Adrenal gland (tissue), 12 donors: ENCODE results near the gene SPAAR. TPM values are rescaled to one million over a fixed set of nuclear protein-coding genes. Genes with fewer than 3 reads are reported as not detected.

ENCODE experiments used
- DNase-seq, 7 donors: peaks; one replicate each; pipeline ENCODE4 v3.0.0-alpha.2; 2019 to 2020
- H3K27ac ChIP-seq, 5 donors: fragments of 200-600 bp; sonication (generic) in 4 of 5; 1 replicate in 3 of 5; 2 replicates in 2 of 5; pipeline versions ENCODE4 v1.5.1 to v1.8.0; 2016 to 2020; ENCODE audit warnings: mild to moderate bottlenecking in 1 of 5
- H3K27me3 ChIP-seq: fragments of 200-600 bp; 2 replicates; pipeline ENCODE4 v1.8.0; 2021
- H3K36me3 ChIP-seq, 2 donors: fragments of 200-600 bp; replicated peaks in 1 of 2; 1 replicate in 1 of 2; 2 replicates in 1 of 2; pipeline versions ENCODE4 v1.5.1 to v1.8.0; 2018 to 2022
- H3K4me1 ChIP-seq, 2 donors: fragments of 200-600 bp; replicated peaks in 1 of 2; 1 replicate in 1 of 2; 2 replicates in 1 of 2; pipeline versions ENCODE4 v1.5.1 to v1.8.0; 2018 to 2021
- H3K4me3 ChIP-seq, 4 donors: fragments of 200-600 bp; sonication (generic) in 3 of 4; one replicate each; pipeline ENCODE4 v1.5.1; 2016 to 2018
- H3K9me3 ChIP-seq, 3 donors: fragments of 200-600 bp; sonication (generic) in 1 of 3; replicated peaks in 1 of 3; 1 replicate in 2 of 3; 2 replicates in 1 of 3; pipeline versions ENCODE4 v1.5.1 to v1.8.0; 2016 to 2021
- CTCF ChIP-seq, 6 experiments: fragments of 450-650 bp in 4 of 6; fragments of 200-600 bp in 2 of 6; sonication (generic) in 1 of 6; IDR thresholded peaks; 1 replicate in 5 of 6; 2 replicates in 1 of 6; pipeline versions ENCODE4 v1.5.1 to v1.8.0; 2016 to 2021; ENCODE audit warnings: antibody characterized with exemption in 6 of 6, mild to moderate bottlenecking in 2 of 6, moderate library complexity in 1 of 6
- POLR2A ChIP-seq, 2 donors: fragments of 450-650 bp; IDR thresholded peaks; one replicate each; pipeline ENCODE4 v1.6.1; 2017; ENCODE audit warnings: antibody characterized with exemption in 2 of 2, mild to moderate bottlenecking in 2 of 2, moderate library complexity in 1 of 2
- WGBS, 4 donors: extraction: QIAGEN DNeasy Blood & Tissue Kit in 2 of 4; methylation state at CpG; one replicate each; pipeline versions ENCODE4 v1.1.5 to v1.1.7; 2013 to 2017; 5-methylcytosine and 5-hydroxymethylcytosine counted together
- intact Hi-C, 2 donors: fragments of 100-400 bp; cut with DNase I; formaldehyde crosslinking; loops; one replicate each; pipeline versions ENCODE4 v1.14.1 to v1.15.0; 2022 to 2023
- polyA plus RNA-seq, 3 donors: library from polyadenylated mRNA; stranded (reverse); fragments of 200-250 nt in 2 of 3; fragments of 350-450 nt in 1 of 3; fragmentation: Illumina TruSeq in 1 of 3; extraction: RNeasy Lipid Tissue Mini Kit (QIAGEN cat#74804) in 1 of 3; gene quantifications; one replicate each; pipeline ENCODE4 v1.2.3, GENCODE V29; 2013 to 2014
- total RNA-seq, 9 donors: library from RNA; depleted of rRNA in 4 of 9; stranded (reverse); fragments of >200 nt in 4 of 9; fragments of 120-200 nt in 1 of 9; fragmentation: NEBNext Ultra II Directional in 1 of 9; extraction: Animal tissue kit (Norgen Biotek cat#: 25700) in 1 of 9; gene quantifications; one replicate each; pipeline versions ENCODE4 v1.1.0 to v1.2.4, GENCODE V29; 2013 to 2023
- donor health status: healthy with polysubstance abuse.
- donor health status: Bipolar disorder and iron deficiency.
- donor health status: DM: yes; HTN: yes; CAD: no.
- donor health status: DM: no; HTN: no; CAD: no.
- donor health status: DM: no; HTN: no; CAD: no.
- donor health status: DM: yes; HTN: yes; CAD: no.

Gene SPAAR
- total and polyA plus RNA-seq, 12 donors, result 0.54 to 3.6 (median 2.3) TPM

GRCh38 chr9:35904338-35904737, 5.0 kb upstream of the SPAAR start:
- 77 to 80% (median 77%) methylated on average over 8 of the region's 8 CpGs for WGBS, 4 donors
- Histone ChIP-seq H3K27me3 (peaks cover 8% of the 10 kb centered on the region), H3K36me3 (no peaks in the 10 kb centered on the region), H3K4me3 (no peak overlapping the region), H3K4me1 (peaks cover 29 to 43% of the 10 kb centered on the region in 2 donors), H3K27ac (peak overlapping the region in 1 of 5 donors; percentile 18), H3K9me3 (no peaks in the 10 kb centered on the region)
- no peak for DNase-seq
- intact Hi-C loops, result no loop called here
- TF ChIP-seq CTCF (IDR thresholded peaks at IDR 0.05), result no peak
- TF ChIP-seq POLR2A (IDR thresholded peaks at IDR 0.05), result no peak

GRCh38 chr9:35905051-35905781, 4.1 kb upstream of the SPAAR start:
- no peaks in the 10 kb centered on the region for H3K27me3 ChIP-seq
- no peak overlapping the region for H3K4me3 ChIP-seq
- no peaks in the 10 kb centered on the region for H3K36me3 ChIP-seq
- DNase-seq, result peak in 1 of 7 donors; percentile 29
- intact Hi-C loops, result loop anchor here in 1 of 2 donors (5.0 kb wide), 1 partner anchor 42 kb away; no protein-coding TSS in a partner anchor
- H3K4me1 ChIP-seq, result peaks cover 29 to 49% of the 10 kb centered on the region in 2 donors
- H3K9me3 ChIP-seq, result no peaks in the 10 kb centered on the region
- TF ChIP-seq CTCF (IDR thresholded peaks at IDR 0.05) (no peak), POLR2A (IDR thresholded peaks at IDR 0.05) (no peak)
- WGBS, 4 donors, result 42 to 86% (median 72%) methylated on average over 4 to 8 of the region's 8 CpGs
- H3K27ac ChIP-seq, result peak overlapping the region in 4 of 5 donors; percentile 53 to 94 (median 78)

GRCh38 chr9:35905912-35906679, 3.2 kb upstream of the SPAAR start, which contains the start of gene HRCT1:
HRCT1 (plus strand) TSS chr9:35906202; CDS start chr9:35906288, 86 bp downstream.
- no peaks in the 10 kb centered on the region for H3K9me3 ChIP-seq
- intact Hi-C loops, result loop anchor here in 1 of 2 donors (5.0 kb wide), 1 partner anchor 41 kb away; no protein-coding TSS in a partner anchor
- TF ChIP-seq CTCF (IDR thresholded peaks at IDR 0.05), result no peak
- TF ChIP-seq POLR2A (IDR thresholded peaks at IDR 0.05), result peak in 1 of 2 donors; percentile 49
- H3K4me3 ChIP-seq, result no peak within 1 kb of the TSS
- DNase-seq, result peak; percentile 69 to 93 (median 88)
- H3K4me1 ChIP-seq, result peaks cover 29 to 49% of the 10 kb centered on the region in 2 donors
- no peaks in the 10 kb centered on the region for H3K36me3 ChIP-seq
- H3K27me3 ChIP-seq, result no peaks in the 10 kb centered on the region
- peak within 1 kb of the TSS in 4 of 5 donors; percentile 74 to 94 (median 82) for H3K27ac ChIP-seq
- 58 to 65% (median 59%) methylated on average over 14 to 30 of the region's 30 CpGs for WGBS, 4 donors
